ENCODE measurements around the gene RBMS1. TPM values are rescaled to one million over a fixed set of nuclear protein-coding genes. Genes with fewer than 3 reads are reported as not detected.

Gene RBMS1
- total RNA-seq, 1 donor from 2014 or later = 136 TPM

DNA sequence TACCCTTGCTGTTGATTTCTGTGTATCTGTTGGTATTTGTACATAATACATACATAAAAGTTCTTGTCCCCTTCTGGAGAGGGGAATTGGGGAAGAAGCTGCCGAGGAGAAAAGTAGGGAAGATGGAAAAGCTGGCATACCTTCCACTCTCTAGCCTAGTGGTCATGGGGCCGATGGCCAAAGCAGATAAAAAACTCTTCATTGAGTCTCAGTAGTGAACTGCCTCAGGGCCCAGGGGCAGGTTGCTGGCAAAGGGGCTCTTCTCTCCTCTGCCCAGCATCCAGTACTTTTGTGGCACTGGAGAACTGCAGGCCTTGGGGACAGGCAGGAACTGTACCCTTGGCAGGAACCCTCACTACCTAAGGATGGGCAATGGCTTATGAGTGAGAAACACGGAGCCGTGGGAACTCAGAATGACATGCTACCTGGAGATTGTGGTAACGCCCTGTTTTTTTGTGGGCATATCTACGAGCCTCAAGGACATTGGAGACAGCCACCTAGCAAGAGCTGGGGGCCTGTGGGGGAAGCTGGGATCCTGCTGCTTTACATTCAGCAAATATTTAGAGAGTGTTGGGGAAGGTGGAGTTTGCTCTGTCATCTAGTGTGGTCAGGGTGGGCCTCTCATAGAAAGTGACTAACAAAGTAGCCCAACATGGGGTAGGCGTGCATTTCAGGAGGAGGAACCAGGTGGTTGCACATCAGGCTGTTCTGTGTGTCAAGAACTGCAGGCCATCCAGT lies 270.9 kb downstream of the RBMS1 start:
- Mint-ChIP-seq H3K4me3 (ENCODE audit: unreplicated experiment) (no peak overlapping the region), H3K27ac (ENCODE audit: unreplicated experiment) (no peak overlapping the region), H3K9me3 (ENCODE audit: unreplicated experiment) (no peaks in the 10 kb centered on the region), H3K36me3 (ENCODE audit: low read depth, unreplicated experiment) (peaks cover 3% of the 10 kb centered on the region), H3K4me1 (ENCODE audit: unreplicated experiment) (peaks cover 23% of the 10 kb centered on the region), H3K27me3 (ENCODE audit: unreplicated experiment) (peaks cover 7% of the 10 kb centered on the region)
- DNase-seq (ENCODE audit: low spot score) = no peak
- no peak for TF ChIP-seq CTCF (IDR thresholded peaks at IDR 0.05; ENCODE audit: unreplicated experiment)
